Subcutaneous adipose tissue (tissue), 4 donors: ENCODE data around the gene BRF1. TPM values are rescaled to one million over a fixed set of nuclear protein-coding genes. Genes with fewer than 3 reads are reported as not detected.

Source experiments
- total RNA-seq, 4 donors: library from RNA; depleted of rRNA; stranded (reverse); fragments of >200 nt; gene quantifications; one replicate each; pipeline ENCODE4 v1.1.0, GENCODE V29; 2016
- TF ChIP-seq, protein P1 (sequence below): fragments of 450-650 bp; IDR thresholded peaks from one replicate; pipeline ENCODE4 v1.5.1; 2016; ENCODE audit warnings: low read depth, mild to moderate bottlenecking, control low read depth, antibody characterized with exemption, moderate library complexity

The BRF1 gene
- total RNA-seq, 4 donors from 2014 or later, result 19.7 to 76.1 (median 22.5) TPM

DNA sequence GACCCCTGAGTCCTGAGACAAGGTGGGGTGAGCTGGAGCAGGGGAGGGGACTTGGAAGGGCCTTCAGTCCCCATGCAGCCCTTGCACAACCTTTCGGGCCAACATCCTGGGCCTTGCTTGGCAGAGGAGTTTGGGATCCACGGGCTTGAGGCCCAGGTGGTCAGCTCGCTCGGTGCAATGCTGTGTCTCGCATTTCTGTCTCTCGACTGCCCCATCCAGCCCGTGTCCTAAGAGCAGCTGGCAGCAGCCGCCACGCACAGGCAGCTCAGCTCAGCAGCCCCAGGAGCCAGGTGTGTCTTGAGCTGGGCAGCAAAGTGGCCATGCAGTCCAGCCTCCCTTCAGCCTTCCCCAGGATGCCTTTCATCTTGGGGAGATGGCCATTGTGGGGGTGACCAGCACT is 24.5 kb upstream of the BRF1 start:
- TF ChIP-seq, protein P1, sequence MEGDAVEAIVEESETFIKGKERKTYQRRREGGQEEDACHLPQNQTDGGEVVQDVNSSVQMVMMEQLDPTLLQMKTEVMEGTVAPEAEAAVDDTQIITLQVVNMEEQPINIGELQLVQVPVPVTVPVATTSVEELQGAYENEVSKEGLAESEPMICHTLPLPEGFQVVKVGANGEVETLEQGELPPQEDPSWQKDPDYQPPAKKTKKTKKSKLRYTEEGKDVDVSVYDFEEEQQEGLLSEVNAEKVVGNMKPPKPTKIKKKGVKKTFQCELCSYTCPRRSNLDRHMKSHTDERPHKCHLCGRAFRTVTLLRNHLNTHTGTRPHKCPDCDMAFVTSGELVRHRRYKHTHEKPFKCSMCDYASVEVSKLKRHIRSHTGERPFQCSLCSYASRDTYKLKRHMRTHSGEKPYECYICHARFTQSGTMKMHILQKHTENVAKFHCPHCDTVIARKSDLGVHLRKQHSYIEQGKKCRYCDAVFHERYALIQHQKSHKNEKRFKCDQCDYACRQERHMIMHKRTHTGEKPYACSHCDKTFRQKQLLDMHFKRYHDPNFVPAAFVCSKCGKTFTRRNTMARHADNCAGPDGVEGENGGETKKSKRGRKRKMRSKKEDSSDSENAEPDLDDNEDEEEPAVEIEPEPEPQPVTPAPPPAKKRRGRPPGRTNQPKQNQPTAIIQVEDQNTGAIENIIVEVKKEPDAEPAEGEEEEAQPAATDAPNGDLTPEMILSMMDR, result no peak

DNA sequence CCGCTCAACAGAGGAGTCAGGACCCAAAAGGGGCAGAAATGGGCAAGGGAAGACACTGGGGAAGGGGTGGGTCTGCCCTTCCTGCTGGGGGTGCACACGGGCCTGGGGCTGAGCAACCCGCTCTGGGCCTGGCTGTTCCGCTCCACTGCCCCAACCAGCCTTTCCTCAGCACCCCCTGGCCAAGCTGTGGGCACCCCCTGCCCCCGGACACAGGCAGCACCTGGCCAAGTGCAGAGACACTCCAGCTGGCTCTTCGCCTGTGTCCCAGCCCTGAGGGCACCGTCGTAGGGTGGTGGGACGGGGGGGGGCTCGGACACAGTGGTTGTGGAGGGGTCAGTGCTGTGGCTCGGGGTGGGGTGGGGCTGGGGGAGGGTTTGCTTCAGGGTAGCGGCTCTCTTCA is 24.1 kb upstream of the BRF1 start:
- TF ChIP-seq, protein P1, result no peak

DNA sequence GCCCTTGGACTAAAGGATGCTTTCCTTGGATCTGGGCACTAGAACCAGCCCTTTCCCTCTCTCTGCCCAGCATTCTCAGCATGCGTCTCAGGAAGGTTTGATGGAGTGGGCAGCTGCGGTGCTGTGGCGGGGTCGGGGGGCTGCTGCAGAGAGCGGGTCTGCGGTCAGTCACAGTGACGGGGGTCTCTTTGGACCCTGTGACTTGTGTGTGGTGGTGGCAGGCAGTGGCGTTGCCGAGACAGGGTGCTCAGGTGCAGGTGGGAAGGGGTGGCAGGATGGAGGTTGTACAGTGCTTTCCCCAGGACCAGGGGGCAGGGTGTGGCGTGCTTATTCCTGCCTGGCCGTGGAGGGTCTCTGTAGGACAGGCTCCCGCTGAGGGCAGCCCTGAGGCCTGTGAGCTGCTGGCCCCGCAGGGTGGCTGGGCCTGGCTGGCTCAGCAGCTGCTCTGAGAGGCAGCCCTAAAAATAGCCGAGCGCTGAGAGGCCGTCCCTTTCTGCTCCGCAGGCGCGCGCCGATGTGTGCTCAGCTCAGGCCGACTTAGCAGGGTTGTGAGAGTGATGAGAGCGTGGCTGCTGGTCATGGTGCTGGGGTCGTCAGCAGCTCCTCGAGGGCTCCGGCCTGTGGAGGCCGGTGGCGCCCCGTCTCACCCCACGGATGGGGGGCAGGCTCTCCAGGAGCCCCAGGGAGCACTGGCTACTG is 23.4 kb upstream of the BRF1 start:
- TF ChIP-seq, protein P1, result no peak

DNA sequence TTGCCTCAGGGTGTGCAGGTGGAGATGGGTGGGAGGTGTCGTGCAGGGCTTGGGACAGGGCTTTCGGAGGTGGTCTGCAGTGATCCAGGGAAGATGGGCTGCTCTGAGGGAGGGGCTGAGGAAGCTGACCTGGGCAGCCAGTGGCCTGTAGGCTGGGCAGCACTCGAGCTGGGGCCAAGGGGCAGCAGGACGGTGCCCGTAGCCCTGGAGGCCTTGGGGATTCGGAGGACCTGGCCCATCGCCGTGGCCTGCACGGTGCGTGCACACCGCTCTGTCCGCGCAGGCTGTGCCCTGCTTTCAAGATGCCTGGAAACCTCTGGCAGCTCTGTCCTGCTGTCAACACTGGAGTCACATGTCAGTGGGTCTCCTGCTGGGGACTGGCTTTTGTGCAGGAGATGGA is 22.9 kb upstream of the BRF1 start:
- TF ChIP-seq, protein P1, result no peak

DNA sequence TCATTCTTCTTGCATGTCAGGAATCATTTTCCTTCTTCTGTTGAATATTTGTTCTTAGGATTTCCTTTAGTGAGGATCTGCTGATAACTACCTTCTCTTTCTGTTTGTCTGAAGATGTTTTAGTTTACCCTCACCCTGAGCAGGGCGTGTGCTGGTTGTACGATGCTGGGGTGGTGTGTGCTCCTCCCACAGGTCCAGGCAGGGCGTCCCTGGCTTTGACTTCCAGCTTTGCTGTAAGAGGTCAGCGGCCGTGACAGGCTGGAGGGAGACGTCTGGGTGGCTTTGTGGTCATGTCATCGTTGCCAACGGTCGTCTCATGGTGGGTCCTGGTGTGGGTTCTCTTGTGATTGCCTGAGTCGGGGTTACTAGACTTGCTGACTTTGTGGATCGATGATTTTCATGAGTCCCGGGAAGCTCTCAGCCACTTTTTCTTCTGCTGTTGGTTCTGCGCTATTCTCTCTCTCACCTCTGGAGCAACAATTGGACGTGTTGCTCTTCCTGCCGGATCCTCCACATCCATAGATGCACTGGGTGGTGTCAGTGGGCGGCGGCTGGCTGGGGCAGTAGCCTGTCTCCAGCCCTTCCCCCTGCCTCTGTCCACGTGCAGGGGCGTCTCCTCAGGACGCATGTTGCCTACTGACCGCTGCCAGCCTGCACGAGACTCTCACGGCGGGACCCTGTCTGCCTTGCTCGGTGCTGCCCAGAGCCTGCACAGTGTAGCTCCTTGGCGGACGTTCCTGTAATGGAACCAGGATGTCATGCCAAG is 22.2 kb upstream of the BRF1 start:
- TF ChIP-seq, protein P1, result no peak

DNA sequence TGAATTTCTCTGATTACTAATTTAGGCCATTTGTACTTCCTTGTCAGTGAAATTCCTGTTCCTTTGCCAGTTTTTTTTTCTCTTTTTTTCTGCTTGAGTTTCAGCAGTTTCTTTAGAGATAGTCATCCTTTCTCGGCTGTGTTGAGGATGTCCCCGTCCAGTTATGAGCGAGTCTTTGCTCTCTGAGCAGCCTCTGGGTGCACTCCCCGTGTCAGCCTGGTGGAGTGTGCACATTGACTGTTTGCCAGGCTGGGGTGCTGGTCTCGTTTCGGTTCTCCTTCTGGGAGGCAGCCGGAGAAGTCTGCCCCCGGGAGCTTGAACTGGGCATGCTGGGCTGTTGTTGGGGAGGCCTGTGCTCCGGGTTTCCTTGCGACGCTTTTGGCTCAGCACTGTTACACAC is 16.7 kb upstream of the BRF1 start:
- TF ChIP-seq, protein P1, result no peak

DNA sequence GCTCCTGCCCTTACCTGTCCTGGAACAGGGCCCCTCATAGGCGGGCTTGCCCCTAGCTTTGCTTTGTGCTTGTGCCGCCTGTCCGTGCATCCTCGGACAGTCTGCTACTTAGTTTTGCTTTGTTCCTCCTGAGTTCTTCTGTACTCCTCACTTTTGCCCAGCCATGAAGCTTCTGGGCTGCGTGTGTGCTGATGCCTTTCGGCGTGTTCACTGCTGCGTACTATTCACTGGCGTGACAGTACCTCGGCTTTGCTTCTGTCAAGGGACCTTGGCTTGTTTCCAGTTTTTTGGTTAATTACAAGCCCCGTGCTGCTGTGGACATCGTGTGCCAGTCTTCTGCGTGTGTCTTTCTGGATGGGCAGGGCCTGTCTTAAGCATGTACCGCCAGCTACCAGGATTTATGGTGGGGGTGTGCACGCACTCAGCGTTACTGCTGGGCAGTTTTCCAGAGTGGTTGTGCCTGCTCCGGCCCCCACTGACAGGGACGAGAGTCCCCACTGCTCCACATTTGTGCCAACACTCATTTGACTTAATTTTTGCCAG is 16.2 kb upstream of the BRF1 start:
- TF ChIP-seq, protein P1, result no peak
